WTC11 (cell line): ENCODE measurements around the gene BMP8B. TPM values are rescaled to one million over a fixed set of nuclear protein-coding genes. Genes with fewer than 3 reads are reported as not detected.

Source experiments
- ATAC-seq: fragments of 200-7000 bp; cut with Tn5 transposase; 2 replicates; pipeline ENCODE4 v1.10.0; 2021; ENCODE audit warnings: mild to moderate bottlenecking, moderate library complexity
- CTCF ChIA-PET: fragments of 300-600 bp; sonication (Branson Sonifier 250); formaldehyde crosslinking; loops from one replicate; lab custom pipeline; 2021; ENCODE audit warnings: antibody characterized with exemption; lab: Charles Lee
- POLR2A ChIA-PET: fragments of 350-600 bp; sonication (Branson Sonifier 250); formaldehyde crosslinking; loops from one replicate; lab custom pipeline; 2021; ENCODE audit warnings: antibody characterized with exemption; lab: Charles Lee
- DNase-seq: peaks from one replicate; pipeline ENCODE4 v3.0.0; 2021; ENCODE audit warnings: low spot score
- H3K27ac Mint-ChIP-seq: 2 replicates; pipeline ENCODE4 v1.8.0; 2021; ENCODE audit warnings: mixed read lengths
- H3K27me3 Mint-ChIP-seq: 2 replicates; pipeline ENCODE4 v1.8.0; 2021; ENCODE audit warnings: low read depth, mild to moderate bottlenecking, moderate library complexity, mixed read lengths
- H3K36me3 Mint-ChIP-seq: 2 replicates; pipeline ENCODE4 v1.8.0; 2021; ENCODE audit warnings: mixed read lengths
- H3K4me1 Mint-ChIP-seq: 2 replicates; pipeline ENCODE4 v1.8.0; 2022; ENCODE audit warnings: mixed read lengths
- H3K4me3 Mint-ChIP-seq: 2 replicates; pipeline ENCODE4 v1.8.0; 2021; ENCODE audit warnings: mild to moderate bottlenecking, moderate library complexity, mixed read lengths
- H3K9me3 Mint-ChIP-seq: 2 replicates; pipeline ENCODE4 v1.8.0; 2021; ENCODE audit warnings: mixed read lengths
- ARID4B ChIP-seq: sonication (generic); formaldehyde crosslinking; IDR thresholded peaks from 2 replicates; pipeline ENCODE4 v1.8.0; 2023; ENCODE audit warnings: missing genetic modification reagents, mild to moderate bottlenecking, borderline replicate concordance
- ATF1 ChIP-seq: sonication (generic); formaldehyde crosslinking; IDR thresholded peaks from 2 replicates; pipeline ENCODE4 v1.8.1; 2023; ENCODE audit warnings: mild to moderate bottlenecking, moderate library complexity, missing genetic modification reagents
- ATF2 ChIP-seq: sonication (generic); formaldehyde crosslinking; IDR thresholded peaks from 2 replicates; pipeline ENCODE4 v1.8.1; 2022; ENCODE audit warnings: low read depth, missing genetic modification reagents, borderline replicate concordance
- ATF6 ChIP-seq: sonication (generic); formaldehyde crosslinking; IDR thresholded peaks from 2 replicates; pipeline ENCODE4 v1.8.1; 2023; ENCODE audit warnings: mild to moderate bottlenecking, missing genetic modification reagents
- CREB1 ChIP-seq: sonication (generic); formaldehyde crosslinking; IDR thresholded peaks from 2 replicates; pipeline ENCODE4 v1.8.0; 2023; ENCODE audit warnings: mild to moderate bottlenecking, missing genetic modification reagents
- FOXP1 ChIP-seq: sonication (generic); formaldehyde crosslinking; IDR thresholded peaks from 2 replicates; pipeline ENCODE4 v1.8.0; 2022; ENCODE audit warnings: missing genetic modification reagents, mild to moderate bottlenecking, moderate library complexity, borderline replicate concordance
- GABPB1 ChIP-seq: sonication (generic); formaldehyde crosslinking; IDR thresholded peaks from 2 replicates; pipeline ENCODE4 v1.8.1; 2023; ENCODE audit warnings: mild to moderate bottlenecking, missing genetic modification reagents
- JAZF1 ChIP-seq: fragments of 250-450 bp; sonication (Bioruptor Pico); IDR thresholded peaks from 2 replicates; pipeline ENCODE4 v1.9.0; 2021; ENCODE audit warnings: moderate library complexity, mild to moderate bottlenecking, inconsistent platforms
- JUN ChIP-seq: sonication (generic); formaldehyde crosslinking; IDR thresholded peaks from 2 replicates; pipeline ENCODE4 v1.8.0; 2023; ENCODE audit warnings: mild to moderate bottlenecking, missing genetic modification reagents
- MYBL2 ChIP-seq: sonication (generic); formaldehyde crosslinking; IDR thresholded peaks from 2 replicates; pipeline ENCODE4 v1.8.1; 2023; ENCODE audit warnings: mild to moderate bottlenecking, moderate library complexity, missing genetic modification reagents
- NFE2L1 ChIP-seq: sonication (generic); formaldehyde crosslinking; IDR thresholded peaks from 2 replicates; pipeline ENCODE4 v1.8.1; 2023; ENCODE audit warnings: missing genetic modification reagents
- OVOL2 ChIP-seq: fragments of 250-450 bp; sonication (Bioruptor Pico); IDR thresholded peaks from 2 replicates; pipeline ENCODE4 v1.9.0; 2021; ENCODE audit warnings: mild to moderate bottlenecking, borderline replicate concordance
- PREB ChIP-seq: sonication (generic); formaldehyde crosslinking; IDR thresholded peaks from 2 replicates; pipeline ENCODE4 v1.8.1; 2022; ENCODE audit warnings: mild to moderate bottlenecking, missing genetic modification reagents, moderate library complexity, borderline replicate concordance
- RELA ChIP-seq: sonication (generic); formaldehyde crosslinking; IDR thresholded peaks from 2 replicates; pipeline ENCODE4 v1.8.1; 2022; ENCODE audit warnings: missing genetic modification reagents, mild to moderate bottlenecking, borderline replicate concordance
- RORB ChIP-seq: fragments of 250-450 bp; sonication (Bioruptor Pico); IDR thresholded peaks from 2 replicates; pipeline ENCODE4 v1.9.0; 2021; ENCODE audit warnings: mild to moderate bottlenecking
- SMAD4 ChIP-seq: sonication (generic); formaldehyde crosslinking; IDR thresholded peaks from 2 replicates; pipeline ENCODE4 v1.8.0; 2022; ENCODE audit warnings: mild to moderate bottlenecking, missing genetic modification reagents
- SP1 ChIP-seq: sonication (generic); formaldehyde crosslinking; conservative IDR thresholded peaks from 2 replicates; pipeline ENCODE4 v1.8.1; 2022; ENCODE audit warnings: missing genetic modification reagents
- TEAD4 ChIP-seq: sonication (generic); formaldehyde crosslinking; IDR thresholded peaks from 2 replicates; pipeline ENCODE4 v1.8.0; 2022; ENCODE audit warnings: mild to moderate bottlenecking, missing genetic modification reagents
- TP53 ChIP-seq: sonication (generic); formaldehyde crosslinking; IDR thresholded peaks from 2 replicates; pipeline ENCODE4 v1.8.1; 2023; ENCODE audit warnings: mild to moderate bottlenecking, missing genetic modification reagents
- USF2 ChIP-seq: sonication (generic); formaldehyde crosslinking; IDR thresholded peaks from 2 replicates; pipeline ENCODE4 v1.8.1; 2023; ENCODE audit warnings: mild to moderate bottlenecking, missing genetic modification reagents, moderate library complexity
- ZBTB21 ChIP-seq: sonication (generic); formaldehyde crosslinking; IDR thresholded peaks from 2 replicates; pipeline ENCODE4 v1.8.1; 2023; ENCODE audit warnings: mild to moderate bottlenecking, missing genetic modification reagents, borderline replicate concordance
- ZBTB43 ChIP-seq: sonication (generic); formaldehyde crosslinking; IDR thresholded peaks from 2 replicates; pipeline ENCODE4 v1.8.1; 2023; ENCODE audit warnings: mild to moderate bottlenecking, missing genetic modification reagents
- ZNF121 ChIP-seq: sonication (generic); formaldehyde crosslinking; IDR thresholded peaks from 2 replicates; pipeline ENCODE4 v1.8.0; 2023; ENCODE audit warnings: missing genetic modification reagents
- ZNF425 ChIP-seq: fragments of 250-450 bp; sonication (Bioruptor Pico); conservative IDR thresholded peaks from 2 replicates; pipeline ENCODE4 v1.9.0; 2021; ENCODE audit warnings: mild to moderate bottlenecking
- total RNA-seq: library from RNA; stranded (reverse); gene quantifications from 3 replicates; pipeline ENCODE4 v1.2.3, GENCODE V29; 2021

BMP8B gene
- total RNA-seq, 1 experiment from 2014 or later, result 0.74 TPM

- ATAC-seq (no peak; the same call in 1 of the 2 replicates), DNase-seq (no peak)
- H3K9me3 Mint-ChIP-seq, result no peaks in the 10 kb centered on the region
- ChIA-PET POLR2A (no interaction called here), CTCF (interaction anchor here (0.7 to 2.0 kb wide), 3 partner anchors 16 to 87 kb away, joined by 3 to 5 read pairs (median 4); no protein-coding TSS in a partner anchor)
- H3K27me3 Mint-ChIP-seq, result no peaks in the 10 kb centered on the region; the same call in 1 of the 2 replicates
- H3K36me3 Mint-ChIP-seq, result no peaks in the 10 kb centered on the region
- no peak overlapping the region for H3K4me3 Mint-ChIP-seq
- TF ChIP-seq SMAD4 (CRISPR knock-in tag) (no peak), ARID4B (CRISPR knock-in tag) (no peak), TEAD4 (CRISPR knock-in tag) (no peak), FOXP1 (CRISPR knock-in tag) (no peak), USF2 (CRISPR knock-in tag) (no peak), ATF6 (no peak), MYBL2 (CRISPR knock-in tag) (no peak), OVOL2 (CRISPR knock-in tag) (no peak), ZBTB43 (CRISPR knock-in tag) (no peak), JAZF1 (no peak), SP1 (no peak), JUN (CRISPR knock-in tag) (no peak), RORB (CRISPR knock-in tag) (no peak), ZBTB21 (no peak)
- TF ChIP-seq, all 79 proteins: peak for 0
- peaks cover 16% of the 10 kb centered on the region for H3K4me1 Mint-ChIP-seq
- H3K27ac Mint-ChIP-seq, result no peak overlapping the region
Observed at GRCh38 chr1:39833121-39833520, 44.5 kb upstream of the BMP8B start.

- CTCF ChIA-PET, result interaction anchor here (0.9 to 2.0 kb wide), 3 partner anchors 70 to 483 kb away, joined by 4 to 5 read pairs (median 4); no protein-coding TSS in a partner anchor
- ATAC-seq, result no peak
- Mint-ChIP-seq H3K27ac (no peak overlapping the region), H3K36me3 (no peaks in the 10 kb centered on the region), H3K27me3 (no peaks in the 10 kb centered on the region; the same call in 1 of the 2 replicates), H3K4me3 (no peak overlapping the region), H3K4me1 (peaks cover 16% of the 10 kb centered on the region), H3K9me3 (no peaks in the 10 kb centered on the region)
- DNase-seq, result no peak
- POLR2A ChIA-PET, result no interaction called here
- no peak for TF ChIP-seq JAZF1
- no peak for TF ChIP-seq GABPB1 (CRISPR knock-in tag)
- no peak for TF ChIP-seq ATF1 (CRISPR knock-in tag)
- TF ChIP-seq ZBTB21, result no peak
- no peak for TF ChIP-seq ZNF425 (CRISPR knock-in tag)
- no peak for TF ChIP-seq NFE2L1 (CRISPR knock-in tag)
- no peak for TF ChIP-seq TP53
- TF ChIP-seq ATF2 (CRISPR knock-in tag), result no peak
- TF ChIP-seq CREB1 (CRISPR knock-in tag), result no peak
- TF ChIP-seq ZNF121, result no peak
- no peak for TF ChIP-seq RELA (CRISPR knock-in tag)
- no peak for TF ChIP-seq PREB (CRISPR knock-in tag)
Observed at GRCh38 chr1:39832294-39832693, 43.6 kb upstream of the BMP8B start.
